NCI-H524 treated with DMSO at 0.1 percent for 48 hours (cell line): ENCODE measurements around the gene USP49.

Experiments used
- DNase-seq: peaks from one replicate; lab custom pipeline; 2025; lab: John Stamatoyannopoulos, UW

Gene USP49

GRCh38 chr6:41874741-41875140 lies 20.4 kb downstream of the USP49 start:
- no peak for DNase-seq

GRCh38 chr6:41872147-41872546 lies 23.0 kb downstream of the USP49 start:
- DNase-seq, result no peak

GRCh38 chr6:41871691-41872090 lies 23.5 kb downstream of the USP49 start:
- no peak for DNase-seq

- no peak for DNase-seq
Measured at GRCh38 chr6:41859356-41859755, 35.8 kb downstream of the USP49 start.

- no peak for DNase-seq
Measured at GRCh38 chr6:41858703-41859102, 36.5 kb downstream of the USP49 start.

GRCh38 chr6:41850861-41851260 lies 44.3 kb downstream of the USP49 start:
- no peak for DNase-seq

GRCh38 chr6:41846666-41847237 lies 48.4 kb downstream of the USP49 start:
- DNase-seq, result peak; percentile 80

- no peak for DNase-seq
Measured at GRCh38 chr6:41843178-41843577, 52.0 kb downstream of the USP49 start.

GRCh38 chr6:41840326-41840725 lies 54.8 kb downstream of the USP49 start:
- DNase-seq, result no peak

GRCh38 chr6:41836660-41837052 lies 58.5 kb downstream of the USP49 start:
- no peak for DNase-seq

GRCh38 chr6:41836022-41836659 lies 59.0 kb downstream of the USP49 start:
- no peak for DNase-seq

- DNase-seq, result no peak
Measured at GRCh38 chr6:41832263-41832662, 62.9 kb downstream of the USP49 start.

- no peak for DNase-seq
Measured at GRCh38 chr6:41826343-41827022, 68.7 kb downstream of the USP49 start.

GRCh38 chr6:41824571-41825569 lies 70.3 kb downstream of the USP49 start:
- DNase-seq, result no peak

- DNase-seq, result no peak
Measured at GRCh38 chr6:41823178-41823577, 72.0 kb downstream of the USP49 start.

GRCh38 chr6:41822021-41822420 lies 73.2 kb downstream of the USP49 start:
- no peak for DNase-seq

- no peak for DNase-seq
Measured at GRCh38 chr6:41821266-41821665, 73.9 kb downstream of the USP49 start.

GRCh38 chr6:41818271-41819054 lies 76.7 kb downstream of the USP49 start:
- peak; percentile 86 for DNase-seq

GRCh38 chr6:41815587-41815986 lies 79.6 kb downstream of the USP49 start:
- no peak for DNase-seq

- DNase-seq, result no peak
Measured at GRCh38 chr6:41814629-41815028, 80.5 kb downstream of the USP49 start.

GRCh38 chr6:41813956-41814355 lies 81.2 kb downstream of the USP49 start:
- no peak for DNase-seq

- no peak for DNase-seq
Measured at GRCh38 chr6:41813469-41813868, 81.7 kb downstream of the USP49 start.
